Superior temporal gyrus (tissue), 1 donor: ENCODE measurements around the gene RNF212.
"Not testable (repeated sequence)": the region's sequence is repeated elsewhere in the genome, so short reads cannot be mapped to it uniquely, and the experiment has no call there.

ENCODE experiments used
- DNase-seq: peaks from one replicate; pipeline ENCODE4 v3.0.0-alpha.2; 2016; ENCODE audit errors: extremely low spot score

Gene RNF212

GRCh38 chr4:1065732-1066131 lies 47.6 kb downstream of the RNF212 start:
- no peak for DNase-seq

GRCh38 chr4:1062419-1062818 lies 50.9 kb downstream of the RNF212 start:
- DNase-seq: no peak

GRCh38 chr4:1061760-1062159 lies 51.6 kb downstream of the RNF212 start:
- DNase-seq: no peak

- DNase-seq: no peak
These were observed 52.2 kb downstream of the RNF212 start for GRCh38 chr4:1061056-1061700.

GRCh38 chr4:1060621-1061020 lies 52.7 kb downstream of the RNF212 start:
- no peak for DNase-seq

- DNase-seq: no peak
These were observed 53.2 kb downstream of the RNF212 start for GRCh38 chr4:1060121-1060520.

GRCh38 chr4:1058997-1059665 lies 54.2 kb downstream of the RNF212 start:
- no peak for DNase-seq

- DNase-seq: no peak
These were observed 55.0 kb downstream of the RNF212 start for GRCh38 chr4:1058198-1058996.

- no peak for DNase-seq
These were observed 56.0 kb downstream of the RNF212 start for GRCh38 chr4:1057403-1057745.

GRCh38 chr4:1056671-1057402 lies 56.5 kb downstream of the RNF212 start:
- no peak for DNase-seq

- no peak for DNase-seq
These were observed 57.4 kb downstream of the RNF212 start for GRCh38 chr4:1055721-1056590.

- DNase-seq: not testable (repeated sequence)
These were observed 58.1 kb downstream of the RNF212 start for GRCh38 chr4:1055243-1055701.

- not testable (repeated sequence) for DNase-seq
These were observed 58.6 kb downstream of the RNF212 start for GRCh38 chr4:1054696-1055242.

- not testable (repeated sequence) for DNase-seq
These were observed 59.5 kb downstream of the RNF212 start for GRCh38 chr4:1053891-1054290.

GRCh38 chr4:1053080-1053661 lies 60.2 kb downstream of the RNF212 start:
- peak; percentile 28 for DNase-seq

GRCh38 chr4:1052231-1052671 lies 61.1 kb downstream of the RNF212 start:
- DNase-seq: no peak

GRCh38 chr4:1051472-1051871 lies 61.9 kb downstream of the RNF212 start:
- no peak for DNase-seq

GRCh38 chr4:1050486-1051213 lies 62.7 kb downstream of the RNF212 start:
- DNase-seq: no peak

GRCh38 chr4:1049591-1049905 lies 63.8 kb downstream of the RNF212 start:
- no peak for DNase-seq
